ENCODE measurements around the gene SORCS3.

Gene SORCS3

DNA sequence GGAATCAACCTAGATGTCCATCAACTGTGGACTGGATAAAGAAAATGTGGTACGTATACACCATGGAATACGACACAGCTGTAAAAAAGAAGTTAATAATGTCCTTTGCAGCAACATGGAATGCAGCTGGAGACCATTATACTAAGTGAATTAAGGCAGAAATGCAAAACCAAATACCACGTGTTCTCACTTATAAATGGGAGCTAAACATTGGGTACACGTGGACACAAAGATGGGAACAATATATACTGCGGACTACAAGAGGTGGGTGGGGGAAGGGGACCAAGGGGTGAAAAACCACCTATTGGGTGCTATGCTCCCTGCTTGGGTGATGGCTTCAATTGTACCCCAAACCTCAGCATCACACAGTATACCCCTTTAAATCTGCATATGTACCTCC is 385.5 kb downstream of the SORCS3 start:
- DNase-seq, result no peak

GRCh38 chr10:105029286-105029685 is 388.2 kb downstream of the SORCS3 start:
- DNase-seq, result no peak

DNA sequence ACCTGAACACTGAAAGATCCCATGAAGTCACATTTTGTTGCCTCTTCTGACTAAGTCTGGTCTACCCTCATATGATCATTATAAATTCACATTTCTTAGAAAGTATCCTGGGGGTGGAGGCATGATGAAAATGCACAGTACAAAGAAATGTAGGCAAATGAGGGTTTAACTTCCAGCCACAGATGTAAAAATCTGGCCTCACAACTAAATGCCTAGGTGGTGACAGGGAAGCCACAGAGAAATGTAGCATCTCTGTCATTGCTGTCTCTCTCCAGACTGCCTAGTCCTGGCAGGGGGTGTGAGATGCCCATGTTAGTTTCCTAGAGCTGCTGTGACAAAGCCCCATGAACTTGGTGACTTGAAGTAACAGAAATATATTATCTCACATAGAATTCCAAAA is 395.9 kb downstream of the SORCS3 start:
- no peak for DNase-seq

- no peak for DNase-seq
Observed at GRCh38 chr10:105041956-105042355, 400.9 kb downstream of the SORCS3 start.

- DNase-seq, result no peak
Observed at GRCh38 chr10:105042906-105043552, 401.9 kb downstream of the SORCS3 start.

DNA sequence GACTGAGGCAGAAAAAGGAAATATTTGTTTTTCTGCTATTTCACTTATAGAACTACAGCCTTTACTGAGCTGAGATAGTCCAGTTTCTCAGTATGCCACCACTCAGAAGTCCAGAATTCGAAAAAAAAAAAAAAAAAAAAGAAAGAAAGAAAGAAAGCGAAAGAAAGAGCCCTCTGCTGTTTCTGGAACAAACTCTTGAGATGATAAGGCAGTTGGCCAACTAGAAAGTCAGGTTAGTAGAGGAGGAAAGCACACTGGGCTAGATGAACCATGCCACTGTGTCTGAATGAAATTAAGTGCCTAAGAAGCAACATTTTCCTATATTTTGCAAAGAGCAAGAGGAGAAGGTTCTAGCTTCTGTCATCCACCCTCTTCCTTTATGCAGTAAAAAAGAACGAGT is 403.8 kb downstream of the SORCS3 start:
- DNase-seq, result no peak

DNA sequence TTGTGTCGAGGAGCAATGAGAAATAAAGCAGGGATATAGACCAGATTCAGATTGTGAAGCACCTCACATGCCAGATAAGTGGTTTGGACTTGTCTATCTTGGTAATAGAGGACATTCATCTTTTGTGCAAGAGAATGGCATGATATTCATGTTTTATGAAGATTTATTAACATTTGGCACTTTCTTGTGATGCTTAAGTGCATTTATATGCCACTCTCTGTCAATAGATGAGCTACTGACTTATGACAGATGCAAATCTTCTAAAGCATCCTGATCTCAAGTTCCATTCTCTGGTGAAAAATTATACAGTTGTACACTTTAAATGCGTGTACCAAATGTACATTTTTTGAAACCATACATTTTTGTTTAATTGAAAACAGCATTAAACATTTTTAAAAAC is 415.3 kb downstream of the SORCS3 start:
- no peak for DNase-seq

DNA sequence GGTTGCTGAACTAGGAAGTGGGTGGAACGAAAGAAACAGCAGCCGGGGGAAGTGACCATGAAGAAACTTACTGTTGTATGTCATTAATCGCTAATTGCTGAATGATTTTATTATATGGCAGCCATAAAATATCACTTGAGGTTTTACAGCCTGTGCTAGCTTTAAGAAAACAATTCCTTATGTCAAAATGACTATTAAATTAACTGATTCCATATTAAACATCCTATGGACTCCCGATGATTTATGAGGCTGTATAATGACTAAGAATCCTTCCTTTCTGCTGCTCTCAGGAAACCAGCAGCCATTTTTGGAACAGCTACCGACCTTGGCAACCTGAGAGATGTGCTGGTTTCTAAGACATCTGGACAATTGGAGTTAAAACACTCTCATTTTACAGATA is 421.9 kb downstream of the SORCS3 start:
- no peak for DNase-seq

- DNase-seq, result no peak
Observed at GRCh38 chr10:105063796-105064195, 422.7 kb downstream of the SORCS3 start.

- DNase-seq, result no peak
Observed at GRCh38 chr10:105068497-105068896, 427.4 kb downstream of the SORCS3 start.

GRCh38 chr10:105070249-105070648 is 429.2 kb downstream of the SORCS3 start:
- DNase-seq, result no peak

DNA sequence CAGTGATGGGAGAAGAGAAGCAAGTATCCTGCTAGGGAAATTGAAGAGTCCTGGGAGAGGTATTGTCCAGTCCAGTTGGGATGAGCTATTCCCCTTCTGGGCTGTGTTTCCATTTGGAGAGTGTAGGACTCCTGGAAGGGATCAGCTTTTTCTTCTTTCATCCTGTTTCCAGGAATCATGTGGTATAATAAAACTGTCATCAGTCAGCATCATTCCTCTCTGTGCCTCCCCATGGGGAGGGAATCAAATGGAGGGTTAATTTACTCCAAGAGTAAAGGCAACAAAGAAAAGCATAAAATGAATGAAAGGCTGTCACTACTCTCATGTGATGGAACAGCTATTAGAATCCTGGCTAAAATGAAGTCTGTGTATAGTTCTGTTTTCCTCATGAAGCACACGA is 429.9 kb downstream of the SORCS3 start:
- DNase-seq, result no peak

GRCh38 chr10:105071980-105072379 is 430.9 kb downstream of the SORCS3 start:
- DNase-seq, result no peak

GRCh38 chr10:105073999-105074398 is 432.9 kb downstream of the SORCS3 start:
- no peak for DNase-seq

DNA sequence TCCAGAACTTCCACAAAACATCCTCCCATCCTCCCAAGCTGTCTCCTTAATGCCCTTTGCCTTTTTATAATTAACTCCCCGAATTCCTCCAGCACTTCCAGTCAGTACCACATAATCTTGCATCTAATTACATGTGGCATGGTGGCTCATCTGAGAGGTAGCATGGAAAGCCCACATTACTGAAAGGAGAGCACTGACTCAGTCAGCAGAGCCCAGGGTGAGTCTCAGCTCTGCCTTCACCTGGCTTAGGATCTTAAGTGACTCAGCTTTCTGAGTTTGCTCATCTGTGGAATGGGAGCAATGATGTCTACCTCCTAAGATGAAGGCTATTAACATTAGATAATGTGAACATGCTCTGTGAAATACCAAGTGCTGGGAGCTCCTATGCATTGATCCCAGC is 433.9 kb downstream of the SORCS3 start:
- DNase-seq, result no peak

GRCh38 chr10:105085980-105086379 is 444.9 kb downstream of the SORCS3 start:
- no peak for DNase-seq

GRCh38 chr10:105094048-105094447 is 453.0 kb downstream of the SORCS3 start:
- no peak for DNase-seq

DNA sequence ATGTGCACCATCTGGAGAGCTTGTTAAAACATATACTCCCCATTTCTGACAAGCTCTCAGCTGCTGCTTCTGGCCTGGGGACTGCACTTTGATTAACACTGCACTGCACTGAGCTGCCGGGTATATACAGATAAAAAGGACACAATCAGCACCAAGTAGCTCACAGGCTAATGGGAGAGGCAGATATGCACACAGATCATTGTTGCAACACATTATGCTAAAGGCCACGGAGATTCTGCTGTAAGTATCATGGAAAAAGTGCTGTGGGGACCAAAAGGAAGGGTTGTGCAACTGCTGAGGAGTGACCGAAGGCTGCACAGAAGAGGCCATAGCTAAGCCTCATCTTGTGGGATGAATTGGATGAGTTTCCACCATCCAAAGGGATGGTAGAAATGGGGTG is 455.2 kb downstream of the SORCS3 start:
- DNase-seq, result no peak

- DNase-seq, result no peak
Observed at GRCh38 chr10:105102977-105103376, 461.9 kb downstream of the SORCS3 start.

DNA sequence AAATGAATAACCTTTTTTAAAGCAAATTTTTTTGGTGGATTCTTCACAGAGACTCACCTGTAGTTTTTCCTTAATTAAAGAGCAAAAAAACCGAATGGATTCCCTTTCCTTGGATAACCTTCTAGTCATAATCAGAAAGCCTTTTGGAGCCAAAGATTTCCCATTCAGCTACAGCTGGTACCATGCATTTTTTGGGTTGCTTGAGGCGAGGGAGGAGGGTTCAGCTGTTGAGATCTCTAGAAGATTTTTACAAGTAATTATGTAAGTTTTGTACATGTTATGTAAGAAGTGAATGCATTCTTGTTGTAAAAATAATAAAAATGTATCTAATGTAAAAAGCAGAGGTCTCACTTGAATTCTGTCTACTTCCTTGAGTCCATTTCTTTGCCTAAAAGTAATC is 463.2 kb downstream of the SORCS3 start:
- DNase-seq, result no peak

GRCh38 chr10:105109164-105109563 is 468.1 kb downstream of the SORCS3 start:
- DNase-seq, result no peak

DNA sequence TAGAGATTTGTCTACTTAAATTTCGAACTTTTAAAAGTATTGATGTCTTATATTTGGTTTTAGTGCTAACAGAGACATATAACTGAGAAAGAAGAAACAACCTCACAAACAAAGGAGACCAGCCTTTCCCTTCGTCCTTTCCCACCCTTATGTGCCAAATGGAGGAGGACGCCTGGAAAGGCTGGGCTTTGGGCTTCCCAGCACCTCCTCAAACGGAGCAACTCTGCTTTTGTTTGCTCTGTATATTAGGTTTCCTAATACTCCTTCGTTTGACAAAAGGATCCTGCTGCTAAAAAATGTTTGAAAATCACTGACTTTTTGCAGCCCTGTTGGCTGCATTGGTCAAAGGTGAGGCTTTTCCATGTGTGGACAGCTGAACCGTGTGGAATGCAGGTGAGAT is 471.8 kb downstream of the SORCS3 start:
- no peak for DNase-seq

DNA sequence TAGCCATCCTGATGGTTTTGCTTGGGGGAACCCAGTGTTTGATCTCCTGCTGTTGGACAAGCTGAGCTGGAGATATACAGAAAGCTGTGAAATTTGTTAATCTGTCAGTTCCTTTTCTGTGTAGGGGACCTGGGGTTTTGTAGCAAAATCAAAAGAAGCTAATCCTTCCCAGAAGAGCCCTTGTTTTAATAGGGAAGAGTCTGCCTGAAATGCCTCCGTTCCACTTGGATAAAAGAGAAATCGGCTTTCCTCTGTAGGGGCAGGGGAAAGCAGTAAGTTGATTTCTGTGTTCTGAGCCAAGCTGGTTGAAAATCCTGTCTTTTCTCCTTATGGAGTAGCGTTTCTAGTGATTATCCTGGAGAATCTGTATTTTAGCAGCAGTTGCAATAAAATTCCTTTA is 472.6 kb downstream of the SORCS3 start:
- no peak for DNase-seq

- DNase-seq, result no peak
Observed at GRCh38 chr10:105121743-105122142, 480.7 kb downstream of the SORCS3 start.

GRCh38 chr10:105128111-105128510 is 487.0 kb downstream of the SORCS3 start:
- no peak for DNase-seq

DNA sequence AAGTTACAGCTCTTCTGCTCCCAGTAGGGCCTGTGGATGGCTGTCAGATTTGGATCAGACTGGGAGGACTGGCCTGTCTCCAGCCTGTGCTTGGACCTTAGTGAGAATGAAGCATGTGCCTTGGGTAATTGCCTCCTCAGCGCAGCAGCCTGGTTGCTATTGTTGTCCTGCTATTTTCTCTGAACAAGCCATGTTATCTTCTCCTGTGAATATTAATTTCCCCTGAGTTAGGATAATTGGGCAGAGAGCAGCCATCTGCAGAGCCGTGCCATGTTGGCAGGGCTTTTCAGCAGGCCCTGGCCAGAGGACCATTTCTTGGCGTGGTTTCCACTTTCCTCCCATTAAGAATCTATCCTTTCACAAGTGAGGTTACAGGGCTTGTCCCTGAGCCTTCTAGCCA is 497.3 kb downstream of the SORCS3 start:
- no peak for DNase-seq

Data from activated CD4-positive, CD25-positive, alpha-beta regulatory T cell treated with anti-CD3 and anti-CD28 coated beads, Interleukin-2, amount 50 U/mL, for 72 hours (primary cell).